GM06990 (cell line): ENCODE data around the gene JPH3.
"Not testable (repeated sequence)": the region's sequence is repeated elsewhere in the genome, so short reads cannot be mapped to it uniquely, and the experiment has no call there.

ENCODE experiments used
- DNase-seq: peaks from one replicate; pipeline ENCODE4 v3.0.0-alpha.2; 2011; ENCODE audit not compliant: insufficient read length; ENCODE audit errors: extremely low read depth
- H3K27me3 ChIP-seq: replicated peaks from 2 replicates; pipeline ENCODE4 v1.6.0; 2011; ENCODE audit warnings: low read length; ENCODE audit not compliant: control insufficient read depth, insufficient read depth
- H3K36me3 ChIP-seq: 2 replicates; pipeline ENCODE4 v1.5.1; 2011; ENCODE audit warnings: low read length; ENCODE audit not compliant: control insufficient read depth, insufficient read depth
- H3K4me3 ChIP-seq: replicated peaks from 2 replicates; pipeline ENCODE4 v1.5.1; 2011; ENCODE audit warnings: low read depth, mild to moderate bottlenecking, control low read depth, low read length
- CTCF ChIP-seq: IDR thresholded peaks from 2 replicates; pipeline ENCODE4 v1.5.1; 2011; ENCODE audit warnings: low read length, control low read depth, mild to moderate bottlenecking, inconsistent platforms; ENCODE audit not compliant: insufficient read depth, poor library complexity, severe bottlenecking

The JPH3 gene

GRCh38 chr16:87674419-87674818, 72.1 kb downstream of the JPH3 start:
- Histone ChIP-seq H3K36me3 (no peaks in the 10 kb centered on the region), H3K4me3 (no peak overlapping the region), H3K27me3 (no peaks in the 10 kb centered on the region; the same call in 1 of the 2 replicates)
- TF ChIP-seq CTCF = no peak
- DNase-seq = no peak

- no peaks in the 10 kb centered on the region; the same call in 1 of the 2 replicates for H3K27me3 ChIP-seq
- no peak for TF ChIP-seq CTCF
- no peak for DNase-seq
- no peak overlapping the region for H3K4me3 ChIP-seq
- H3K36me3 ChIP-seq = no peaks in the 10 kb centered on the region
These were observed 72.9 kb downstream of the JPH3 start for GRCh38 chr16:87675111-87675719.

GRCh38 chr16:87677830-87678229, 75.5 kb downstream of the JPH3 start:
- Histone ChIP-seq H3K27me3 (no peaks in the 10 kb centered on the region), H3K4me3 (no peak overlapping the region), H3K36me3 (no peaks in the 10 kb centered on the region)
- DNase-seq = no peak
- no peak for TF ChIP-seq CTCF

GRCh38 chr16:87678618-87679017, 76.3 kb downstream of the JPH3 start:
- no peaks in the 10 kb centered on the region for H3K36me3 ChIP-seq
- peak; percentile 10 for TF ChIP-seq CTCF
- no peaks in the 10 kb centered on the region for H3K27me3 ChIP-seq
- H3K4me3 ChIP-seq = no peak overlapping the region
- DNase-seq = no peak

GRCh38 chr16:87679593-87680271, 77.4 kb downstream of the JPH3 start:
- Histone ChIP-seq H3K4me3 (no peak overlapping the region), H3K36me3 (no peaks in the 10 kb centered on the region), H3K27me3 (no peaks in the 10 kb centered on the region; the same call in 1 of the 2 replicates)
- DNase-seq = no peak
- no peak for TF ChIP-seq CTCF

- DNase-seq = no peak
These were observed 78.0 kb downstream of the JPH3 start for GRCh38 chr16:87680272-87680644.

GRCh38 chr16:87681051-87681602, 78.8 kb downstream of the JPH3 start:
- not testable (repeated sequence) for DNase-seq, H3K36me3 ChIP-seq, H3K4me3 ChIP-seq, H3K27me3 ChIP-seq

More at GRCh38 chr16:87680272-87680644, 78.0 kb downstream of the JPH3 start:
- Histone ChIP-seq H3K4me3 (no peak overlapping the region), H3K27me3 (no peaks in the 10 kb centered on the region; the same call in 1 of the 2 replicates), H3K36me3 (no peaks in the 10 kb centered on the region)
- TF ChIP-seq CTCF = no peak
